Mucosa of descending colon (tissue), 3 donors: ENCODE measurements around the gene ACCSL. TPM values are rescaled to one million over a fixed set of nuclear protein-coding genes. Genes with fewer than 3 reads are reported as not detected.

ENCODE experiments used
- ATAC-seq: fragments of 200-7000 bp; cut with Tn5 transposase; one replicate; pipeline ENCODE4 v1.9.1; 2020; ENCODE audit warnings: mild to moderate bottlenecking, moderate library complexity
- DNase-seq, 3 donors: peaks; one replicate each; pipeline ENCODE4 v3.0.0-alpha.2; 2020
- H3K36me3 ChIP-seq: fragments of 200-600 bp; one replicate; pipeline ENCODE4 v1.8.0; 2021; ENCODE audit warnings: low read depth, mild to moderate bottlenecking
- H3K4me1 ChIP-seq: fragments of 200-600 bp; one replicate; pipeline ENCODE4 v1.8.0; 2021; ENCODE audit warnings: low read depth, mild to moderate bottlenecking
- H3K4me3 ChIP-seq: fragments of 200-600 bp; one replicate; pipeline ENCODE4 v1.8.0; 2021; ENCODE audit warnings: mild to moderate bottlenecking
- H3K9me3 ChIP-seq: fragments of 200-600 bp; one replicate; pipeline ENCODE4 v1.8.0; 2021; ENCODE audit warnings: mild to moderate bottlenecking
- CTCF ChIP-seq: fragments of 200-600 bp; IDR thresholded peaks from one replicate; pipeline ENCODE4 v1.8.0; 2022; ENCODE audit warnings: antibody characterized with exemption, mild to moderate bottlenecking
- intact Hi-C, 2 donors: fragments of 100-400 bp; cut with DNase I in 1 of 2; cut with micrococcal nuclease in 1 of 2; formaldehyde crosslinking; loops; one replicate each; pipeline versions ENCODE4 v1.11.0 to v1.11.1; 2022; cut with DNase I, micrococcal nuclease
- long read RNA-seq, 2 donors: library from polyadenylated mRNA; unstranded; transcript quantifications; one replicate each; pipeline ENCODE4 v2.0.0, GENCODE V29; 2019 to 2021
- total RNA-seq, 3 donors: library from RNA; stranded (reverse); fragmentation: NEBNext Ultra II Directional in 2 of 3; extraction: Animal tissue kit (Norgen Biotek cat#: 25700) in 2 of 3; gene quantifications; one replicate each; pipeline versions ENCODE4 v1.2.1 to v1.2.4, GENCODE V29; 2021 to 2023
- donor health status: DM: no; HTN: no; CAD: no; lungs with moderate emphysema.
- donor health status: DM: no; HTN: no; CAD: no.
- donor health status: DM: no; HTN: yes; CAD: no.

Gene ACCSL
- not detected for total RNA-seq
- long read RNA-seq, donor 1, result 0 reads
- long read RNA-seq, donor 2, result 0 reads

GRCh38 chr11:44047931-44048431 lies at the start of gene ACCSL:
TSS of gene ACCSL (plus strand) at chr11:44047981. CDS start at chr11:44048037, 56 bp downstream.
- no peak within 1 kb of the TSS for H3K4me3 ChIP-seq
- no peaks in the 10 kb centered on the region for H3K36me3 ChIP-seq
- H3K4me1 ChIP-seq, result no peaks in the 10 kb centered on the region
- no peak for TF ChIP-seq CTCF
- no peak for ATAC-seq
- DNase-seq, result no peak
- H3K9me3 ChIP-seq, result no peaks in the 10 kb centered on the region
- intact Hi-C loops, result no loop called here

GRCh38 chr11:43998308-43998707 lies 49.5 kb upstream of the ACCSL start:
- no peak for DNase-seq
- intact Hi-C loops, result no loop called here
- H3K36me3 ChIP-seq, result no peaks in the 10 kb centered on the region

GRCh38 chr11:44000731-44001130 lies 47.0 kb upstream of the ACCSL start:
- H3K4me3 ChIP-seq, result no peak overlapping the region
- intact Hi-C loops, result no loop called here
- no peaks in the 10 kb centered on the region for H3K36me3 ChIP-seq
- ATAC-seq (no peak), DNase-seq (no peak)
- no peak for TF ChIP-seq CTCF
- no peaks in the 10 kb centered on the region for H3K4me1 ChIP-seq
- H3K9me3 ChIP-seq, result no peaks in the 10 kb centered on the region

More at GRCh38 chr11:43998308-43998707, 49.5 kb upstream of the ACCSL start:
- no peak for TF ChIP-seq CTCF
- Histone ChIP-seq H3K4me1 (no peaks in the 10 kb centered on the region), H3K4me3 (no peak overlapping the region), H3K9me3 (no peaks in the 10 kb centered on the region)
- ATAC-seq, result no peak

- Histone ChIP-seq H3K9me3 (no peaks in the 10 kb centered on the region), H3K4me3 (no peak overlapping the region), H3K4me1 (no peaks in the 10 kb centered on the region), H3K36me3 (no peaks in the 10 kb centered on the region)
- intact Hi-C loops, result no loop called here
- TF ChIP-seq CTCF, result no peak
- DNase-seq (no peak), ATAC-seq (no peak)
Observed at GRCh38 chr11:44002191-44003093, 45.3 kb upstream of the ACCSL start.

GRCh38 chr11:44003736-44004451 lies 43.9 kb upstream of the ACCSL start:
- Histone ChIP-seq H3K9me3 (no peaks in the 10 kb centered on the region), H3K36me3 (no peaks in the 10 kb centered on the region), H3K4me3 (no peak overlapping the region), H3K4me1 (no peaks in the 10 kb centered on the region)
- intact Hi-C loops, result no loop called here
- TF ChIP-seq CTCF, result no peak
- DNase-seq, result no peak
- ATAC-seq, result no peak
